Neuronal stem cell (in vitro differentiated cells): Measurements from ENCODE around the gene ARTN.

Experiments
- DNase-seq: peaks from one replicate; pipeline ENCODE4 v3.0.0-alpha.2; 2013; ENCODE audit warnings: low spot score
- H2AFZ ChIP-seq: one replicate; pipeline ENCODE4 v1.6.1; 2013; ENCODE audit warnings: mild to moderate bottlenecking, low read length, inconsistent platforms
- H2AK5ac ChIP-seq: 2 replicates; pipeline ENCODE4 v1.6.1; 2013; ENCODE audit warnings: low read depth, mild to moderate bottlenecking, inconsistent platforms, low read length, moderate library complexity, mixed read lengths
- H2BK120ac ChIP-seq: 2 replicates; pipeline ENCODE4 v1.6.1; 2013; ENCODE audit warnings: low read depth, mild to moderate bottlenecking, inconsistent platforms, low read length, moderate library complexity, mixed read lengths
- H2BK12ac ChIP-seq: one replicate; pipeline ENCODE4 v1.6.1; 2013; ENCODE audit warnings: low read length, inconsistent platforms
- H2BK15ac ChIP-seq: 2 replicates; pipeline ENCODE4 v1.6.1; 2013; ENCODE audit warnings: mild to moderate bottlenecking, low read length, inconsistent platforms, mixed read lengths
- H2BK5ac ChIP-seq: one replicate; pipeline ENCODE4 v1.6.1; 2013; ENCODE audit warnings: inconsistent platforms, mild to moderate bottlenecking, low read length, moderate library complexity
- H3K14ac ChIP-seq: one replicate; pipeline ENCODE4 v1.6.1; 2013; ENCODE audit warnings: low read length, inconsistent platforms
- H3K18ac ChIP-seq: 2 replicates; pipeline ENCODE4 v1.6.1; 2013; ENCODE audit warnings: low read length, inconsistent platforms
- H3K23ac ChIP-seq: 2 replicates; pipeline ENCODE4 v1.6.1; 2013; ENCODE audit warnings: low read depth, mild to moderate bottlenecking, mixed read lengths, low read length, inconsistent platforms; ENCODE audit not compliant: poor library complexity
- H3K27ac ChIP-seq: replicated peaks from 3 replicates; pipeline ENCODE4 v1.5.1; 2013; ENCODE audit warnings: low read length, inconsistent platforms
- H3K27me3 ChIP-seq, 3 experiments: 2 replicates each; pipeline ENCODE4 v1.6.1; 2013; ENCODE audit warnings: low read length in 3 of 3, mild to moderate bottlenecking in 2 of 3, inconsistent platforms in 1 of 3, low read depth in 1 of 3, mixed read lengths in 1 of 3, moderate library complexity in 1 of 3; ENCODE audit not compliant: control insufficient read depth in 3 of 3, insufficient read depth in 3 of 3
- H3K36me3 ChIP-seq, 2 donors: replicated peaks in 1 of 2; 2 replicates each; pipeline ENCODE4 v1.6.1; 2013; ENCODE audit warnings: low read length in 2 of 2; ENCODE audit not compliant: control insufficient read depth in 2 of 2, insufficient read depth in 2 of 2
- H3K4ac ChIP-seq: 2 replicates; pipeline ENCODE4 v1.6.1; 2013; ENCODE audit warnings: inconsistent platforms, mild to moderate bottlenecking, low read length, moderate library complexity
- H3K4me1 ChIP-seq, 2 donors: 1 replicate in 1 of 2; 2 replicates in 1 of 2; pipeline ENCODE4 v1.6.1; 2013; ENCODE audit warnings: low read length in 2 of 2, low read depth in 1 of 2; ENCODE audit not compliant: control insufficient read depth in 2 of 2, insufficient read depth in 1 of 2
- H3K4me2 ChIP-seq: one replicate; pipeline ENCODE4 v1.6.1; 2013; ENCODE audit warnings: mild to moderate bottlenecking, low read length, inconsistent platforms; ENCODE audit not compliant: insufficient read depth, poor library complexity, severe bottlenecking
- H3K4me3 ChIP-seq, 2 donors: 2 replicates each; pipeline ENCODE4 v1.5.1; 2013; ENCODE audit warnings: low read length in 2 of 2, mild to moderate bottlenecking in 2 of 2, inconsistent platforms in 1 of 2, moderate library complexity in 1 of 2
- H3K79me1 ChIP-seq: one replicate; pipeline ENCODE4 v1.6.1; 2013; ENCODE audit warnings: low read depth, mild to moderate bottlenecking, inconsistent platforms, low read length, moderate library complexity
- H3K9ac ChIP-seq: one replicate; pipeline ENCODE4 v1.6.1; 2013; ENCODE audit warnings: mild to moderate bottlenecking, low read depth, low read length, inconsistent platforms; ENCODE audit not compliant: poor library complexity
- H3K9me3 ChIP-seq, 2 donors: replicated peaks in 1 of 2; 2 replicates each; pipeline versions ENCODE3 to v1.6.1; 2013; ENCODE audit warnings: low read length in 2 of 2, mild to moderate bottlenecking in 2 of 2, inconsistent platforms in 1 of 2, low read depth in 1 of 2, mixed read lengths in 1 of 2, moderate library complexity in 1 of 2; ENCODE audit not compliant: control insufficient read depth in 2 of 2, insufficient read depth in 1 of 2
- H4K8ac ChIP-seq: one replicate; pipeline ENCODE4 v1.6.1; 2013; ENCODE audit warnings: low read depth, mild to moderate bottlenecking, inconsistent platforms, low read length, moderate library complexity
- H4K91ac ChIP-seq: one replicate; pipeline ENCODE4 v1.6.1; 2013; ENCODE audit warnings: low read length, low read depth, mild to moderate bottlenecking, inconsistent platforms; ENCODE audit not compliant: poor library complexity
- WGBS, 2 donors: extraction: QIAGEN DNeasy Blood & Tissue Kit; methylation state at CpG; one replicate each; pipeline ENCODE4 v1.1.7; 2013; ENCODE audit warnings: missing lambda C conversion rate in 2 of 2, mixed read lengths in 1 of 2; ENCODE audit not compliant: insufficient read length in 2 of 2, insufficient replicate concordance in 1 of 2; ENCODE audit errors: extremely low coverage in 2 of 2; 5-methylcytosine and 5-hydroxymethylcytosine counted together

ARTN gene

DNA sequence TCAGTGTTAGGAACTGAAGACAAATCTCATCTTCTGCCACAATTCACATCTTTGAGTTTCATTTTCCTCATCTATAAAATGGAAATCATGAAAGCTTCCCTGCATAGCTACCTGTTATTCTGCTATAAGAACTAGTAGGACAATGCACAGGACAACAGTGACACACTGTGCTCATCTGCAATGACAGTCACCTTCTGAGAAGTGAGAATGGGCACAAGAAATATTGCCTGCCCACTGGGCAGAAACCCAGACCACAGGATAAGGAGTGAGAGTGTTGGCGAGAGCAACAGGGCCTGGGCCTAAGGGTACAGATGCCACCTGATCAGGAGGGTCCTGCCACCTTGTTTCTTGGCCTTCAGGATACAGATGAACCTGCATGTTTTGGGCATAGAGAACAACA is 23.3 kb upstream of the ARTN start:
- Histone ChIP-seq H3K4me1 (peaks cover 0 to 15% of the 10 kb centered on the region in 2 donors), H3K36me3 (peaks cover 2 to 17% of the 10 kb centered on the region in 2 donors), H4K91ac (no peak overlapping the region), H2BK120ac (no peak overlapping the region), H4K8ac (no peak overlapping the region), H3K9ac (no peak overlapping the region), H3K14ac (no peak overlapping the region), H2BK12ac (no peak overlapping the region), H2AK5ac (no peak overlapping the region), H3K27ac (no peak overlapping the region), H3K4me2 (no peak overlapping the region), H3K9me3 (no peaks in the 10 kb centered on the region), H3K4ac (no peak overlapping the region), H2BK5ac (no peak overlapping the region), H3K27me3 (no peaks in the 10 kb centered on the region), H3K18ac (no peak overlapping the region), H2AFZ (no peak overlapping the region), H2BK15ac (no peak overlapping the region), H3K79me1 (no peaks in the 10 kb centered on the region), H3K23ac (no peak overlapping the region), H3K4me3 (no peak overlapping the region)
- WGBS, 2 donors: no CpG with 5 or more reads among the region's 1 CpG
- no peak for DNase-seq

- Histone ChIP-seq H3K4ac (no peak overlapping the region), H2BK15ac (no peak overlapping the region), H3K9ac (no peak overlapping the region), H2AK5ac (peak overlapping the region; percentile 53), H3K36me3 (peaks cover 2 to 10% of the 10 kb centered on the region in 2 donors), H3K23ac (no peak overlapping the region), H3K14ac (no peak overlapping the region), H3K79me1 (no peaks in the 10 kb centered on the region), H2BK120ac (no peak overlapping the region), H3K4me3 (peak overlapping the region in 1 of 2 donors; percentile 35), H3K4me2 (no peak overlapping the region), H3K18ac (no peak overlapping the region), H2BK12ac (no peak overlapping the region), H2BK5ac (no peak overlapping the region), H3K27ac (no peak overlapping the region), H4K91ac (no peak overlapping the region), H3K27me3 (no peaks in the 10 kb centered on the region), H2AFZ (no peak overlapping the region), H4K8ac (no peak overlapping the region), H3K4me1 (peaks cover 0 to 15% of the 10 kb centered on the region in 2 donors), H3K9me3 (no peaks in the 10 kb centered on the region)
- no CpG with 5 or more reads among the region's 2 CpGs for WGBS, 2 donors
- DNase-seq: no peak
Observed at GRCh38 chr1:43912607-43913006, 21.0 kb upstream of the ARTN start.

GRCh38 chr1:43913051-43913501 is 20.5 kb upstream of the ARTN start:
- no CpG with 5 or more reads among the region's 7 CpGs for WGBS, 2 donors
- Histone ChIP-seq H3K4me1 (peaks cover 0 to 15% of the 10 kb centered on the region in 2 donors), H2BK120ac (no peak overlapping the region)

GRCh38 chr1:43913666-43914360 is 19.8 kb upstream of the ARTN start:
- Histone ChIP-seq H3K4me1 (peaks cover 0 to 15% of the 10 kb centered on the region in 2 donors), H3K36me3 (peaks cover 2 to 10% of the 10 kb centered on the region in 2 donors), H2BK12ac (no peak overlapping the region), H2BK5ac (peak overlapping the region; percentile 67), H3K23ac (peak overlapping the region; percentile 21), H3K4me2 (no peak overlapping the region), H4K91ac (no peak overlapping the region), H3K9me3 (no peaks in the 10 kb centered on the region), H2AK5ac (no peak overlapping the region), H2BK120ac (no peak overlapping the region), H3K27me3 (no peaks in the 10 kb centered on the region), H2AFZ (no peak overlapping the region), H3K27ac (no peak overlapping the region), H3K9ac (peak overlapping the region; percentile 78), H3K79me1 (no peaks in the 10 kb centered on the region), H3K18ac (peak overlapping the region; percentile 63), H3K4me3 (no peak overlapping the region), H3K4ac (no peak overlapping the region), H3K14ac (no peak overlapping the region), H2BK15ac (peak overlapping the region; percentile 60), H4K8ac (no peak overlapping the region)
- DNase-seq: no peak
- no CpG with 5 or more reads among the region's 18 CpGs for WGBS, 2 donors

More at GRCh38 chr1:43913051-43913501, 20.5 kb upstream of the ARTN start:
- H3K9me3 ChIP-seq: no peaks in the 10 kb centered on the region
- DNase-seq: no peak
- H3K4me3 ChIP-seq: no peak overlapping the region
- H4K91ac ChIP-seq: no peak overlapping the region
- H3K27ac ChIP-seq: no peak overlapping the region
- H3K14ac ChIP-seq: no peak overlapping the region
- no peak overlapping the region for H2BK5ac ChIP-seq
- no peak overlapping the region for H3K4me2 ChIP-seq
- peaks cover 2 to 10% of the 10 kb centered on the region in 2 donors for H3K36me3 ChIP-seq
- no peak overlapping the region for H3K9ac ChIP-seq
- no peak overlapping the region for H3K4ac ChIP-seq
- no peaks in the 10 kb centered on the region for H3K27me3 ChIP-seq
- peak overlapping the region; percentile 53 for H2AK5ac ChIP-seq
- no peak overlapping the region for H2BK12ac ChIP-seq
- no peak overlapping the region for H2BK15ac ChIP-seq
- no peak overlapping the region for H2AFZ ChIP-seq
- H3K23ac ChIP-seq: no peak overlapping the region
- H3K18ac ChIP-seq: no peak overlapping the region
- H3K79me1 ChIP-seq: no peaks in the 10 kb centered on the region
- no peak overlapping the region for H4K8ac ChIP-seq
